Activated naive CD8-positive, alpha-beta T cell treated with anti-CD3 and anti-CD28 coated beads for 36 hours (primary cell): Measurements from ENCODE around the gene TBX10. TPM values are rescaled to one million over a fixed set of nuclear protein-coding genes. Genes with fewer than 3 reads are reported as not detected.
"Not testable (repeated sequence)": the region's sequence is repeated elsewhere in the genome, so short reads cannot be mapped to it uniquely, and the experiment has no call there.

Experiments used
- DNase-seq: peaks from one replicate; pipeline ENCODE4 v3.0.0; 2021
- H3K27ac Mint-ChIP-seq: one replicate; pipeline ENCODE4 v1.8.0; 2022; ENCODE audit warnings: mild to moderate bottlenecking, moderate library complexity, mixed read lengths
- H3K27me3 Mint-ChIP-seq: one replicate; pipeline ENCODE4 v1.8.0; 2022; ENCODE audit warnings: mild to moderate bottlenecking, mixed read lengths
- H3K36me3 Mint-ChIP-seq: one replicate; pipeline ENCODE4 v1.8.0; 2021; ENCODE audit warnings: mild to moderate bottlenecking, mixed read lengths
- H3K4me1 Mint-ChIP-seq: one replicate; pipeline ENCODE4 v1.8.0; 2021; ENCODE audit warnings: mixed read lengths
- H3K4me3 Mint-ChIP-seq: one replicate; pipeline ENCODE4 v1.8.0; 2022; ENCODE audit warnings: mild to moderate bottlenecking, moderate library complexity, mixed read lengths
- H3K9me3 Mint-ChIP-seq: one replicate; pipeline ENCODE4 v1.8.0; 2022; ENCODE audit warnings: mixed read lengths
- total RNA-seq, 2 experiments: library from RNA; stranded (reverse); gene quantifications; one replicate each; pipeline ENCODE4 v1.2.3, GENCODE V29; 2021

The TBX10 gene
- total RNA-seq, 2 experiments from 2014 or later: not detected

GRCh38 chr11:67619683-67620618 lies 19.6 kb downstream of the TBX10 start:
- not testable (repeated sequence) for H3K9me3 Mint-ChIP-seq, H3K27ac Mint-ChIP-seq, H3K4me3 Mint-ChIP-seq, H3K4me1 Mint-ChIP-seq, DNase-seq, H3K36me3 Mint-ChIP-seq
- H3K27me3 Mint-ChIP-seq: peaks cover 11% of the 10 kb centered on the region

DNA sequence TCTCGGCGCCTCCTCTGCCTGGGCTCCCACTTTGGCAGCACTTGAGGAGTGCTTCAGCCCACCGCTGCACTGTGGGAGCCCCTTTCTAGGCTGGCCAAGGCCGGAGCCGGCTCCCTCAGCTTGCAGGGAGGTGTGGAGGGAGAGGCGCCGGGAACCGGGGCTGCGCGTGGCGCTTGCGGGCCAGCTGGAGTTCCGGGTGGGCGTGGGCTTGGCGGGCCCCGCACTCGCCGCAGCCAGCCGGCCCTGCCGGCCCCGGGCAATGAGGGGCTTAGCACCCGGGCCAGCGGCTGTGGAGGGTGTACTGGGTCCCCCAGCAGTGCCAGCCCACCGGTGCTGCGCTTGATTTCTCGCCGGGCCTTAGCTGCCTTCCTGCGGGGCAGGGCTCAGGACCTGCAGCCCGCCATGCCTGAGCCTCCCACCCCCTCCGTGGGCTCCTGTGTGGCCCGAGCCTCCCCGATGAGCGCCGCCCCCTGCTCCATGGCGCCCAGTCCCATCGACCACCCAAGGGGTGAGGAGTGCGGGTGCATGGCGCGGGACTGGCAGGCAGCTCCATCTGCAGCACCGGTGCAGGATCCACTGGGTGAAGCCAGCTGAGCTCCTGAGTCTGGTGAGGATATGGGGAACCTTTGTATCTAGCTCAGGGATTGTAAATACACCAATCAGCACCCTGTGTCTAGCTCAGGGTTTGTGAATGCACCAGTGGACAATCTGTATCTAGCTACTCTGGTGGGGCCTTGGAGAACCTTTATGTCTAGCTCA lies 20.5 kb downstream of the TBX10 start:
- H3K36me3 Mint-ChIP-seq, H3K27ac Mint-ChIP-seq, H3K4me1 Mint-ChIP-seq, DNase-seq, H3K9me3 Mint-ChIP-seq, H3K4me3 Mint-ChIP-seq: not testable (repeated sequence)
- peaks cover 11% of the 10 kb centered on the region for H3K27me3 Mint-ChIP-seq

DNA sequence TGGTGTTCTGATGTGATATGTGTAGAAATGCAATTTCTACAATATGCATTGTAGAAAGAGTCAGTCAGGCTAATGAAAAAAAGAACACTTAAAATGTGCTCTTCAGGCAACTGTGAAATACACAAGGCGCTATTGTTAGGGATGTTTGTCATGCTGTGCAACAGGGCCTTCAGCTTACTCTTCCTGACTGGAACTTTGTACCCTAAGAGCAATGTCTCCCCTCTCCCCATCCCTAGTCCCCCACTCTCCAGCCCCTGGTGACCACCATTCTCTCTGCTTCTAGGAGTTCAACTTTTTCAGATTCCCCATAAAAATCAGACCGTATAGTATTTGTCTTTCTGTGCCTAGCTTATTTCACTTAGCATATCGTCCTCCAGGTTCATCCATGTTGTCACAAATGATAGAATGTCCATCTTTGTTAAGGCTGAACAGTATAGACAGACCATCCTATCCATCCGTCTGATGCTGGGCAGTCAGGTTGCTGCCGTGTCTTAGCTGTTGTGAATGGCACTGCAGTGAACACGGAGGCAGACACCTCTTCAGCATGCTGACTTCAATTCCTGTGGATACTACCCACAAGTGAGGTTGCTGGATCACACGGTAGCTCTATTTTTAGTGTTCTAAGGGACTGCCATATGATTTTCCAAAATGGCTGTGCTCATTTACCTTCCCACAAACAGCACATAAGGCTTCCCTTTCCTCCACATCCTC lies 22.2 kb downstream of the TBX10 start:
- Mint-ChIP-seq H3K9me3 (no peaks in the 10 kb centered on the region), H3K4me3 (peak overlapping the region; percentile 76), H3K4me1 (peaks cover 16% of the 10 kb centered on the region), H3K27ac (no peak overlapping the region), H3K36me3 (no peaks in the 10 kb centered on the region), H3K27me3 (peaks cover 11% of the 10 kb centered on the region)
- DNase-seq: no peak

DNA sequence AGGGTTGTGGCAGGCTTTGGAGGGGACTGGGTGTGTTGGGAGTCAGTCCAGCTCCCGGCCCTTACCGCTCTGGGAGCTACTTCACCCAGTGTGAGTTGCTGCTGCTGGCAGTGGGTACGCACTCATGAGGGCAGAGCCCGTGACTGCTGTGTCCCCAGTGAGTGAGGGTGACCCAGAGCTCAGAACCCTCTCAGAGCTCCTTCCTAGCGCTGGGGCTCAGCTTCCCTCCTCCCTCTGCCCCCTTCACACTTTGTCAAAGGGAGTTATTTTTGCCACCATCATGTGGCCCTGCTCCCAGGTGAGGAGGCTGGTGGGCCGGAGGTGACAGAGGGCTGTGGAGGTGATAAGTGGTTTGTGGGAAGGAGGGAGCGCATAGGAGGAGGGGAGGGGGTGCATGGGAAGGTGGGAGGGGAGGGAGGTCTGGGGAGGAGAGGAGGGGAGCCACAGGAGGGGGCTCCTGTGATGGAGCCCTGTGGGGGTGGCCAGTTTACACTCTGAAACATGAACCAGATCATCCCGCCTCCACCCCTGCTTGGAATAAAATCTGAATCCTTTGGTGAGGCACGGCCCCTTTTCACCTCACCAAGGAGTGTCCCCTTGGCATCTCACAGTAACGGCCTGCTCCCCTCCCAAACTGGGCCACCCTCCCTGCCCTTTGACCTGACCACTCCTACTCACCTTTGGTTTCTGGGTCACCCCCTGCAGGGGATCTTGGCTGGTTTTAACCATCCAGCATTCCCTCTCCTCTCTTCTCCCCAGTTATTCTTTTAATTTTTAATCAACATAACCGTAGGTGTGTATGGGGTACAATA lies 22.9 kb downstream of the TBX10 start:
- Mint-ChIP-seq H3K27ac (peak overlapping the region; percentile 16), H3K27me3 (peaks cover 11% of the 10 kb centered on the region), H3K36me3 (no peaks in the 10 kb centered on the region), H3K9me3 (no peaks in the 10 kb centered on the region), H3K4me1 (peaks cover 16% of the 10 kb centered on the region), H3K4me3 (peak overlapping the region; percentile 76)
- DNase-seq: no peak

DNA sequence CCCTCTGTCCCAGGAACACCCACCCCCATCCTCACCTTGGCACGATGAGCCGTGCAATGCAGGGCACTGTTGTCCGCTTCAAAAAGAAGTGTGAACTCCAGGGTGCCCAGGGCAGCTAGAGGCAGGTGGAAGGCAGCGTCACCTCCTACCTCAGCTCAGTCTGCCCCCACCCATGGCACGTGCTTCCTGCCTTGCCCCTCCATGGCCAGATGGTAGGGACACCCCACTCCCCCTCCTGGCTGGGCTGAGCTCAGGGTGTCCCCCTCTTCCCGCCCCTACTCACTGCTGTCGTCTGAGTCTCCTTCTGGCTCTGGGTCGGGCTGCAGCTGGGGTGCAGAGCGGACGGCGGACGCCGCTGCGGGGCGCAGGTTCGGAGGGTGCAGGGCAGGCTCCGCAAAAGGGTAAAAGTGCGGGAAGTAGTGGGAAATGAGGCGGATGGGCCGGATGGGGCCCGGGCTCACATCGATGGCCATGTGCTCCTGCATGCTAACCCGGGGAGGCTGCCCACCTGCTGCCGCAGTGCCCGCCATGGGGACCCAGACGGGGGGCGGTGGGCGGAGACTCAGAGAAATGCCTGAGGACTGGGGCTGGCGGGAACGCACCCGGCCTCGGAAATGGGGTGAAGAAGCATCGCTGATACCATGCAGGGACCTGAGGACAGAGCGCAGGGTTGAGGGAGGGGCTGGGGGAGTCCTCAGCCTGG lies 23.7 kb downstream of the TBX10 start:
- peaks cover 16% of the 10 kb centered on the region for H3K4me1 Mint-ChIP-seq
- DNase-seq: no peak
- peaks cover 11% of the 10 kb centered on the region for H3K27me3 Mint-ChIP-seq
- H3K9me3 Mint-ChIP-seq: no peaks in the 10 kb centered on the region
- H3K27ac Mint-ChIP-seq: peak overlapping the region; percentile 74
- peak overlapping the region; percentile 76 for H3K4me3 Mint-ChIP-seq
- H3K36me3 Mint-ChIP-seq: no peaks in the 10 kb centered on the region

DNA sequence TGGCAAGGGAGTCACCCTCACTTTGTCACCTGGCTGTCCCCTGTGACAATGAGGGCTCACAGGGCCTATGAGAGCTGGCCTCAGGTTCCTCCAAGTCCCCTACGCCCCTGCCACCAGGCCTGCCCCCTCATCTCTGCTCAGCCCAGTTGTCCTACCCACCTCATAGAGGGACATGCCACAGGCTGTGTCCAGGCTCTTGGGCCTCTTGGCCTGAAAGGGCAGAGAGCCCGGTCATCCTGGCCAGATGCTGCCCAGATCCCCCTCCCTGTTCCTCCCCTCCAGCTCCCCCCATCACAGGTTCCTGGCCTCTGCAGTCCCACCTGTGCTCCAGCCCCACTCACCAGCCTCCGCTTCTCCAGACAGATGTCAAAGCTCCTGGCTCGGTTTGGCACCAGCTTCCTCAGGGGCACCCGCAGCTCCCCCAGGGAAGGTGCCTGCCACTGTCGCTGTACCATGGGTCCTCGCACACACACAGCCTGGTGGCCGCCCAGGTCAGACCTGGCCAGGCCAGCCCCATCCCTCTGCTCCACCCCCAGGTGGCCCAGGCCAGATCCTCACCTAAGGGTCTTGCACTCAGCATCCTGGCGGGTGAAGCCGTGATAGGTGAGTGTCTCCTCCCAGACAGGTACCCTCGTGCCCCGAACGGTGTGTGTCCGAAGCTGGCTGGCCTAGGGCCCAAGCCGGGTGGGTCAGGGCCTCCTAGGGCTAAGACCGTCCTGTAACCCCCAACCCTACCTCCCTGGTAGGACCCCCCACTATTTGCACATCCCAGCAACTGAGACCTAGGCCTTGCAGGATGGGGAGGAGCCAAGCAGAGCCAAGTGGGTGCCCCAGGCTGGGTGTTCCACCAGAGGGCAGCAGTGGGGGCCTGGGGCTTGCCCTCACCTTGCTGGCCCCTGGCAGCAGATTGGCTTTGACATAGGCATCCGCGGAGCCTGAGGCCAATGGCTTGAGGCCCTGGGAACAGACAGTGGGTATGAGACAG lies 24.5 kb downstream of the TBX10 start:
- H3K9me3 Mint-ChIP-seq: no peaks in the 10 kb centered on the region
- H3K4me1 Mint-ChIP-seq: peaks cover 16% of the 10 kb centered on the region
- H3K4me3 Mint-ChIP-seq: peak overlapping the region; percentile 76
- H3K27ac Mint-ChIP-seq: peak overlapping the region; percentile 95
- H3K36me3 Mint-ChIP-seq: no peaks in the 10 kb centered on the region
- peak; percentile 78 for DNase-seq
- H3K27me3 Mint-ChIP-seq: peaks cover 11% of the 10 kb centered on the region

DNA sequence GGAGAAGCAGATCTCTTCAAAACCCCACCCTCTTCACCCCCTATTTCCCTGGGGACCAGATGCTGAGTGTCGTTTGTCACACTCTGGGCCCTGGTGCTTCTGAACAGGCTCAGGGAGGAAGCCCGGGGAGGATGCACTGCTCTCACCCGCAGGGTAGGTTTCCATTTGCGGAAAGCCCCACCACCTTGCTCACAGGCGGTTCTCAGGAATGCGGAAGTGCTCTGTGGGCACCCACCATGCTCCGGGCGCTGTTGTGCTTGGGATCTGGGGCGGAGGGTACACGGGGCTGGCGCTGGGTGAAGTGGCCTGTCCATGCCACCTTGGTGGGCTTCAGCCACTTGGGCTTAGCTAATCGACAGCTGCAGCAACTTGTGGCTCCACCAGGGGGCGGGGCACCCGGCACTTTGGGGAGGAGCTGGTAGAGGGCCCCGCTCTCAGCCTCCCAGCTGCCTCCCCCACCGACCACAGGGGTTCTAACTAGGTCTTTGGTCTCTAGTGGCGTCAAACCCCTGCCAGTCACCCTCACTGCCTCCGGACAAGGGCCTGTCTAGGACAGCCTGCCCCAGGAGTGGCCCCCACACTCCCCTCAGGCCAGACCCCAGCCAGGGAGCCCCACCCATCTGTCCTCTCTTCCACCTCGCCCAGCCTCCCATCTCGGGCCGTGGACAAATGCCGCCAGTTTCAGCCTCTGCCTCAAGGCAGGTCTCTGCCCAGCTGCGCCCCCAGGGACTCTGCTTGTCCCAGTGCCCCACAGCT lies 25.4 kb downstream of the TBX10 start:
- peaks cover 11% of the 10 kb centered on the region for H3K27me3 Mint-ChIP-seq
- H3K36me3 Mint-ChIP-seq: peaks cover 3% of the 10 kb centered on the region
- H3K4me1 Mint-ChIP-seq: peaks cover 19% of the 10 kb centered on the region
- no peaks in the 10 kb centered on the region for H3K9me3 Mint-ChIP-seq
- peak; percentile 80 for DNase-seq
- peak overlapping the region; percentile 95 for H3K27ac Mint-ChIP-seq
- peak overlapping the region; percentile 74 for H3K4me3 Mint-ChIP-seq

DNA sequence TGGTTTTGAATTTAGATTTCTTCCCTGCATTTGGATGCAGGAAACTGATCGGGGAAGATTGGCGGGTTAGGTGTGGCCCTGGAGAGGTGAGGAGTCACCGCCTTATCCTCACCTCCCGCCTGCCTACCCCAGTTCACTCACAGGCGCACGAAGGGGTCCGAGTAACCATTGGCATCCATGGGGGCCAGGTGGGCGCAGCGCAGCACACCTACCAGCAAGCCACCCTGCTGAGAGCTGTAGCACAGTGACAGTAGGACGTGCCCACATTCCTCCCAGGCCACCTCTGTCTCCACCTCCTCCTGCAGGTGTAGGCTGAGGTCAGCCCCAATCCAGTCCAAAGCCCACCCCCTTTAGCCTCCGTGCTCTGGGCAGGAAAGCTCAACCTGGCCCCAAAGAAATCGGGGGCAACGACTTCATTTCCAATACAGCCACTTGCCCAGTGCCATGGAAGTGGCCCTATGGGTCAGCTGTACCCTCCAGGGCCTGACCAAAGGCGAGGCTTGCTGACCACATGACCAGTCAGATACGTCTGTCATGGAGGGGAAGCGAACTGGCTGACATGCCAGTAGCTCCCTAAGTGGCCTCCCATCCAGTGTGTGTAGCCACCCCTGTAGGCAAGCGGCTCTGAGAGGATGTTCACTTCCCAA lies 26.1 kb downstream of the TBX10 start:
- no peak for DNase-seq
- Mint-ChIP-seq H3K4me3 (peak overlapping the region; percentile 74), H3K27ac (peak overlapping the region; percentile 95), H3K36me3 (peaks cover 7% of the 10 kb centered on the region), H3K27me3 (peaks cover 11% of the 10 kb centered on the region), H3K9me3 (no peaks in the 10 kb centered on the region), H3K4me1 (peaks cover 21% of the 10 kb centered on the region)

GRCh38 chr11:67612751-67613150 lies 26.8 kb downstream of the TBX10 start:
- no peaks in the 10 kb centered on the region for H3K9me3 Mint-ChIP-seq
- peak overlapping the region; percentile 19 for H3K27ac Mint-ChIP-seq
- no peak overlapping the region for H3K4me3 Mint-ChIP-seq

GRCh38 chr11:67611704-67612587 lies 27.6 kb downstream of the TBX10 start:
- no peak for DNase-seq
- Mint-ChIP-seq H3K4me3 (no peak overlapping the region), H3K27me3 (peaks cover 2% of the 10 kb centered on the region), H3K4me1 (peaks cover 27% of the 10 kb centered on the region), H3K36me3 (peaks cover 14% of the 10 kb centered on the region), H3K9me3 (no peaks in the 10 kb centered on the region), H3K27ac (no peak overlapping the region)

More at GRCh38 chr11:67612751-67613150, 26.8 kb downstream of the TBX10 start:
- H3K4me1 Mint-ChIP-seq: peaks cover 27% of the 10 kb centered on the region
- H3K36me3 Mint-ChIP-seq: peaks cover 11% of the 10 kb centered on the region
- no peak for DNase-seq
- peaks cover 8% of the 10 kb centered on the region for H3K27me3 Mint-ChIP-seq

- peaks cover 27% of the 10 kb centered on the region for H3K4me1 Mint-ChIP-seq
- H3K36me3 Mint-ChIP-seq: peaks cover 14% of the 10 kb centered on the region
- no peaks in the 10 kb centered on the region for H3K9me3 Mint-ChIP-seq
- H3K27ac Mint-ChIP-seq: no peak overlapping the region
- H3K4me3 Mint-ChIP-seq: no peak overlapping the region
- H3K27me3 Mint-ChIP-seq: no peaks in the 10 kb centered on the region
- no peak for DNase-seq
Observed at GRCh38 chr11:67611165-67611564, 28.4 kb downstream of the TBX10 start.
